Gastroesophageal sphincter (tissue), 4 donors: ENCODE measurements around the gene RXFP4. TPM values are rescaled to one million over a fixed set of nuclear protein-coding genes. Genes with fewer than 3 reads are reported as not detected.

Experiments used
- ATAC-seq: fragments of 150-250 bp; one replicate; pipeline ENCODE4 v1.9.1; 2016; ENCODE audit warnings: mild to moderate bottlenecking, moderate library complexity
- H3K27ac ChIP-seq, 4 donors: fragments of 200-600 bp; sonication (generic) in 3 of 4; 1 replicate in 3 of 4; 2 replicates in 1 of 4; pipeline ENCODE4 v1.5.1; 2016 to 2019
- H3K27me3 ChIP-seq: fragments of 200-600 bp; sonication (generic); one replicate; pipeline ENCODE4 v1.5.1; 2019
- H3K36me3 ChIP-seq, 2 donors: fragments of 200-600 bp; sonication (generic); one replicate each; pipeline ENCODE4 v1.5.1; 2019; ENCODE audit warnings: control low read depth in 1 of 2
- H3K4me1 ChIP-seq, 3 donors: fragments of 200-600 bp; sonication (generic); 1 replicate in 2 of 3; 2 replicates in 1 of 3; pipeline ENCODE4 v1.5.1; 2016 to 2019; ENCODE audit warnings: control low read depth in 2 of 3
- H3K4me3 ChIP-seq, 2 donors: fragments of 200-600 bp; sonication (generic); one replicate each; pipeline ENCODE4 v1.5.1; 2019; ENCODE audit warnings: mild to moderate bottlenecking in 1 of 2, moderate library complexity in 1 of 2
- H3K9me3 ChIP-seq, 3 donors: fragments of 200-600 bp; sonication (generic); one replicate each; pipeline ENCODE4 v1.5.1; 2017 to 2019; ENCODE audit warnings: control low read depth in 2 of 3
- EP300 ChIP-seq: sonication (generic); formaldehyde crosslinking; IDR thresholded peaks from one replicate; pipeline ENCODE4 v1.6.1; 2017; ENCODE audit warnings: antibody characterized with exemption, mild to moderate bottlenecking
- POLR2A ChIP-seq, 2 donors: fragments of 450-650 bp; IDR thresholded peaks; one replicate each; pipeline ENCODE4 v1.6.1; 2017; ENCODE audit warnings: antibody characterized with exemption in 2 of 2, mild to moderate bottlenecking in 2 of 2, moderate library complexity in 1 of 2
- POLR2AphosphoS5 ChIP-seq: sonication (generic); formaldehyde crosslinking; IDR thresholded peaks from one replicate; pipeline ENCODE4 v1.6.1; 2017; ENCODE audit warnings: antibody characterized with exemption
- WGBS, 2 donors: methylation state at CpG; one replicate each; pipeline ENCODE4 v1.1.5; 2018; ENCODE audit warnings: low coverage in 1 of 2; 5-methylcytosine and 5-hydroxymethylcytosine counted together
- small RNA-seq, 4 donors: library from RNA; depleted of rRNA; stranded (forward); fragments of <200 nt; gene quantifications; one replicate each; pipeline ENCODE3, GENCODE V24; 2016
- total RNA-seq, 4 donors: library from RNA; depleted of rRNA; stranded (reverse); fragments of >200 nt; gene quantifications; one replicate each; pipeline ENCODE4 v1.1.0, GENCODE V29; 2016
- TF ChIP-seq, protein P1 (sequence below), 4 experiments: fragments of 200-600 bp in 2 of 4; fragments of 450-650 bp in 2 of 4; sonication (generic) in 1 of 4; IDR thresholded peaks; one replicate each; pipeline ENCODE4 v1.5.1; 2017 to 2019; ENCODE audit warnings: antibody characterized with exemption in 4 of 4, mild to moderate bottlenecking in 2 of 4, moderate library complexity in 2 of 4

Gene RXFP4
- total RNA-seq, 4 donors from 2014 or later, result 0.27 TPM; not detected in 3

DNA sequence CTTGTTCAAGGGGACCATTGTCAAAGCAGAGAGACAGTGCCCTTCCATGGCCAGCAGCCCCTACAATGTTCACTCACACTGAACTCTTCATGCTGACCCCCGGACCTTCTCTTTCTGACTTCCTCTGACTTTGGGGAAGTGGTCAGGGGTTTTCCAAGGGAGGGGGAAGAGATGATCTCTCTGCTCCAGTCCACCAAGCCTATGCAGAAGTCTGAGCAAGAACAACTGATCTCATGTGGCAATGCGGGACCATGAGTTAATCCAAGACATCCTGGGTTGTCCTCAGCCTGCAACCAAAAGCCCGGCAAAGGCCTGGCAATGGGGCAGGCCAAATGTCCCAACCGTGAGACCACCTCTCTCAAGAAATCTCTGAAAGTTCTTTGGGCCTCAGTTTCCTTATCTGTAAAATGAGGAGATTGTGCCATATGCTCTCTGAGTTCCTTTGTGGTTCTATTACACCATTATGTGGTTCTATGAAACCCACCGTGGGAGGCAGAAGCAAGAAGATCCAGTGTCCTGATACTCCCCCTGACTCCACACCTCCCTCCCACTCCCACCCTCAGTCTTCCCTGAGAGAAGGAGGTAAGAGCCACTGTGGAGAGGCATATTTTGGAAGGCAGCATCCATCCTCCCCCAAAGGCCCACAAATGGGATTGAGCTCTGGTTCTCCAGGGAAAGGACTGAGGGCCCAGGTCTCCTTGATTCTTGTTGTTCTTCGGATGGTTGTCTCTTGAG, 48.7 kb downstream of the RXFP4 start:
- 66 to 78% methylated on average over 2 to 5 of the region's 6 CpGs for WGBS, 2 donors
- ATAC-seq, result no peak

More for the DNA sequence above, 48.7 kb downstream of the RXFP4 start:
- no peaks in the 10 kb centered on the region for H3K9me3 ChIP-seq
- H3K4me3 ChIP-seq, result no peak overlapping the region
- H3K36me3 ChIP-seq, result no peaks in the 10 kb centered on the region
- H3K27me3 ChIP-seq, result no peaks in the 10 kb centered on the region
- TF ChIP-seq, protein P1, sequence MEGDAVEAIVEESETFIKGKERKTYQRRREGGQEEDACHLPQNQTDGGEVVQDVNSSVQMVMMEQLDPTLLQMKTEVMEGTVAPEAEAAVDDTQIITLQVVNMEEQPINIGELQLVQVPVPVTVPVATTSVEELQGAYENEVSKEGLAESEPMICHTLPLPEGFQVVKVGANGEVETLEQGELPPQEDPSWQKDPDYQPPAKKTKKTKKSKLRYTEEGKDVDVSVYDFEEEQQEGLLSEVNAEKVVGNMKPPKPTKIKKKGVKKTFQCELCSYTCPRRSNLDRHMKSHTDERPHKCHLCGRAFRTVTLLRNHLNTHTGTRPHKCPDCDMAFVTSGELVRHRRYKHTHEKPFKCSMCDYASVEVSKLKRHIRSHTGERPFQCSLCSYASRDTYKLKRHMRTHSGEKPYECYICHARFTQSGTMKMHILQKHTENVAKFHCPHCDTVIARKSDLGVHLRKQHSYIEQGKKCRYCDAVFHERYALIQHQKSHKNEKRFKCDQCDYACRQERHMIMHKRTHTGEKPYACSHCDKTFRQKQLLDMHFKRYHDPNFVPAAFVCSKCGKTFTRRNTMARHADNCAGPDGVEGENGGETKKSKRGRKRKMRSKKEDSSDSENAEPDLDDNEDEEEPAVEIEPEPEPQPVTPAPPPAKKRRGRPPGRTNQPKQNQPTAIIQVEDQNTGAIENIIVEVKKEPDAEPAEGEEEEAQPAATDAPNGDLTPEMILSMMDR (IDR thresholded peaks at IDR 0.05), result no peak
- TF ChIP-seq POLR2A (IDR thresholded peaks at IDR 0.05) (no peak), EP300 (no peak), POLR2AphosphoS5 (no peak)
- H3K4me1 ChIP-seq, result peaks cover 0 to 35% (median 5%) of the 10 kb centered on the region in 3 donors
- H3K27ac ChIP-seq, result peak overlapping the region in 2 of 4 donors; percentile 71 to 80

Small RNA genes lying within 50 kb of the gene (small RNA-seq; reads per million reads assigned to genes)
- gene MIR6738, result 0 reads per million in 4 donors
- 0 reads per million in 4 donors for gene RF00015
- gene SCARNA4, result 0 reads per million in 4 donors
- gene SNORA80E, result 59.7 to 111 (median 94.4) reads per million in 4 donors

Other genes with a start within 250 kb of the RXFP4 start
- gene GON4L, start 84.4 kb upstream of the RXFP4 start, total RNA-seq, result 10 to 100 TPM; 16.6 to 55.1 (median 35.9) TPM
- gene SYT11, start 82.1 kb upstream of the RXFP4 start, total RNA-seq, result 10 to 100 TPM; 10.4 to 25.7 (median 19.7) TPM
- 10 to 100 TPM; 25.0 to 37.1 (median 30.0) TPM for gene RIT1, start 30.3 kb upstream of the RXFP4 start, total RNA-seq
- 10 to 100 TPM; 20.4 to 57.4 (median 34.6) TPM for gene KHDC4, start 7.2 kb upstream of the RXFP4 start, total RNA-seq
- gene ARHGEF2, start 36.9 kb downstream of the RXFP4 start, total RNA-seq, result 10 to 100 TPM; 69.7 to 94.0 (median 82.6) TPM
- gene SSR2, start 79.3 kb downstream of the RXFP4 start, total RNA-seq, result 100 to 1,000 TPM; 103 to 157 (median 146) TPM
- gene UBQLN4, start 112.2 kb downstream of the RXFP4 start, total RNA-seq, result 10 to 100 TPM; 19.6 to 29.6 (median 24.8) TPM
- 10 to 100 TPM; 66.8 to 79.3 (median 73.1) TPM for gene LAMTOR2, start 113.1 kb downstream of the RXFP4 start, total RNA-seq
- 10 to 100 TPM in 1 of 4 donors, not detected in 3; 22.1 TPM for gene RAB25, start 119.5 kb downstream of the RXFP4 start, total RNA-seq
- under 1 TPM; under 0.01 to 0.78 (median 0.52) TPM for gene MEX3A, start 140.8 kb downstream of the RXFP4 start, total RNA-seq
- 100 to 1,000 TPM; 327 to 617 (median 519) TPM for gene LMNA, start 173.1 kb downstream of the RXFP4 start, total RNA-seq
- gene SEMA4A, start 211.9 kb downstream of the RXFP4 start, total RNA-seq, result 1 to 10 TPM; 1.7 to 7.5 (median 3.4) TPM